Cardiac fibroblast (primary cell): Measurements from ENCODE around the gene HSF5.

Experiments used
- DNase-seq, 2 donors: peaks; one replicate each; pipeline versions ENCODE4 v3.0.0 to v3.0.0-alpha.2; 2010; ENCODE audit warnings: low read depth in 2 of 2
- H3K4me3 ChIP-seq, 2 donors: replicated peaks in 1 of 2; 1 replicate in 1 of 2; 2 replicates in 1 of 2; pipeline ENCODE4 v1.5.1; 2011; ENCODE audit warnings: low read depth in 2 of 2, low read length in 2 of 2, mild to moderate bottlenecking in 2 of 2, moderate library complexity in 1 of 2
- CTCF ChIP-seq: IDR thresholded peaks from one replicate; pipeline ENCODE4 v1.5.1; 2011; ENCODE audit warnings: low read depth, mild to moderate bottlenecking, low read length, inconsistent platforms

The HSF5 gene

GRCh38 chr17:58487589-58488427 is at the start of gene HSF5:
Gene HSF5 (minus strand): TSS chr17:58488408. CDS start chr17:58488274, 134 bp downstream.
- no peak for TF ChIP-seq CTCF
- no peak within 1 kb of the TSS for H3K4me3 ChIP-seq
- DNase-seq, result peak in 1 of 2 donors; percentile 16

DNA sequence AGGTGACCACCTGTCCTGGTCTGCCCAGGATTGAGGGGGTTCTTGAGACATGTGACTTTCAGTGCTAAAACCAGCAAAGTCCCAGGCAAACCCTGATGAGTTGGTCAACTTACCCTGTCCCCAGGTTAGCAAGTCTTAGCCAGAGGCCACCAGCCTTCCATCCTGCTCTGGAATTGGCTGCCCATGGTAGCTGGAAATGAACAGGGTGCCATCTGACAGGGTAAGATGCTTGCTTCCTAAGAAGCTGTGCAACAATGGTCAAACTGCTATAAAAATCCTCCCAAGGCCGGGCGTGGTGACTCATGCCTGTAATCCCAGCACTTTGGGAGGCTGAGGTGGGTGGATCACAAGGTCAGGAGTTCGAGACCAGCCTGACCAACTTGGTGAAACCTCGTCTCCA is 49.1 kb upstream of the HSF5 start:
- no peak for DNase-seq
- TF ChIP-seq CTCF, result no peak
- H3K4me3 ChIP-seq, result no peak overlapping the region

- no peak for DNase-seq
- H3K4me3 ChIP-seq, result no peak overlapping the region
- no peak for TF ChIP-seq CTCF
These were observed 48.3 kb upstream of the HSF5 start for GRCh38 chr17:58536542-58536941.

DNA sequence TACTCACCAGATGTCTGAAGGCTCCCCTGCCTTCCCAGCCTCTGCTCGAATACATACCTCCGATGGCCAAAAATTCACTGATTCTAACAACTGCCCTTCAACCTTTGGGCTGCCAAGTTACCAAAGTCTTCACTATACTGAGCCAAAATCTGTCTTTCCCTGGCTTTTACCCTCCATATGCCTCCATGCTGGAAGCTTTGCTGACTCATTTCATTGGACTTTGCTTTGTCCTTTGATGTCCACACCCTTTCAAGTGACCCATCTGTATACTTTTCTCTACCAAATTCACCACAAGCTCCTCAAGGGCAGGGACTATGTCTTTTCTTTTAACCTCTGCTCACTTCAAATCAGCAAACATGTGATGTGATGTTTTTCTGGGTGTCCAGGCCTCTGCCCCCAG is 47.2 kb upstream of the HSF5 start:
- no peak overlapping the region for H3K4me3 ChIP-seq
- peak; percentile 47 to 69 for DNase-seq
- TF ChIP-seq CTCF, result no peak

- DNase-seq, result peak; percentile 47 to 79
These were observed 46.8 kb upstream of the HSF5 start for GRCh38 chr17:58534901-58535421.

DNA sequence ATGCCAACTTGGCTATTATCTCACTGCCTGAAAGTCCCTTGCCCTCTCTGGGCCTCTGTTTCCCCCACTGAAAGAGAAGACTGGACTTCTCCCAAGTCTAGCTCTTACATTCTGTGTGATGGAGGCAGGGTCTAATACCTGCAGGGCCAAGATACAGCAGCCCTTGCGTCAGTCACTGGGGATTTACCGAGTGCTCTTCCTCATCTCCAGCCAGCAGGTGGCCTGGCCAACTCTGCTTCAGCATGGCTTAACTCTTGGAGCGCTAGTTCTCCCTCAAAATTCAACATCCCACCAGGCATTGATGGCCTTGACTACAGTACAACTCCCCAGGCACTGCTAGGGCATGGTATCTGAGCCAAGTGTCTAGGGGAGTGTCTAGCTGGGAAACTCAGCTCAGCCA is 46.1 kb upstream of the HSF5 start:
- DNase-seq, result no peak
- TF ChIP-seq CTCF, result no peak
- H3K4me3 ChIP-seq, result no peak overlapping the region

More at GRCh38 chr17:58534901-58535421, 46.8 kb upstream of the HSF5 start:
- TF ChIP-seq CTCF, result no peak
- no peak overlapping the region for H3K4me3 ChIP-seq
